HepG2 (cell line): ENCODE measurements around the gene KRTCAP2. TPM values are rescaled to one million over a fixed set of nuclear protein-coding genes. Genes with fewer than 3 reads are reported as not detected.
A peak's percentile ranks its signal among the peaks of the same experiment; 100 is the strongest.

Source experiments
- AGO1 ChIP-seq: fragments of 200-400 bp; formaldehyde crosslinking; IDR thresholded peaks from 2 replicates; pipeline ENCODE4 v1.6.1; 2017; ENCODE audit warnings: mild to moderate bottlenecking, low read depth, low read length, moderate library complexity; ENCODE audit not compliant: poor library complexity, severe bottlenecking
- EP300 ChIP-seq, 3 experiments: sonication (generic) in 1 of 3; formaldehyde crosslinking in 1 of 3; IDR thresholded peaks; 2 replicates each; pipeline versions ENCODE4 v1.5.1 to v1.6.1; 2011 to 2020; ENCODE audit warnings: low read depth in 2 of 3, low read length in 2 of 3, borderline replicate concordance in 1 of 3, improper control_type of control experiment in 1 of 3, mild to moderate bottlenecking in 1 of 3, missing genetic modification reagents in 1 of 3, moderate library complexity in 1 of 3
- ESRRA ChIP-seq: sonication (generic); formaldehyde crosslinking; IDR thresholded peaks from 2 replicates; pipeline ENCODE4 v1.5.1; 2020; ENCODE audit warnings: mild to moderate bottlenecking, low read depth, missing genetic modification reagents
- FOXJ3 ChIP-seq: sonication (generic); formaldehyde crosslinking; IDR thresholded peaks from 2 replicates; pipeline ENCODE4 v1.4.0; 2020; ENCODE audit warnings: missing genetic modification reagents, mild to moderate bottlenecking, borderline replicate concordance
- FOXP1 ChIP-seq, 2 experiments: fragments of 450-650 bp in 1 of 2; IDR thresholded peaks; 2 replicates each; pipeline ENCODE4 v1.6.1; 2017 to 2018; ENCODE audit warnings: antibody characterized with exemption in 1 of 2
- GATAD2A ChIP-seq: IDR thresholded peaks from 2 replicates; pipeline ENCODE4 v1.6.1; 2016
- MEF2D ChIP-seq: sonication (generic); formaldehyde crosslinking; IDR thresholded peaks from 2 replicates; pipeline ENCODE4 v1.5.1; 2020; ENCODE audit warnings: mild to moderate bottlenecking, missing genetic modification reagents
- MTF2 ChIP-seq: sonication (generic); formaldehyde crosslinking; IDR thresholded peaks from 2 replicates; pipeline ENCODE4 v1.5.0; 2020; ENCODE audit warnings: missing genetic modification reagents, borderline replicate concordance
- MXD4 ChIP-seq: IDR thresholded peaks from 2 replicates; pipeline ENCODE4 v1.6.1; 2016; ENCODE audit warnings: mild to moderate bottlenecking, missing biosample characterization, missing genetic modification reagents
- NCOA2 ChIP-seq: sonication (generic); formaldehyde crosslinking; IDR thresholded peaks from 2 replicates; pipeline ENCODE4 v1.8.0; 2022; ENCODE audit warnings: inconsistent platforms
- PITX1 ChIP-seq: sonication (generic); formaldehyde crosslinking; IDR thresholded peaks from 2 replicates; pipeline ENCODE4 v1.5.1; 2020; ENCODE audit warnings: mild to moderate bottlenecking, missing genetic modification reagents
- SKI ChIP-seq: fragments of 450-650 bp; IDR thresholded peaks from one replicate; pipeline ENCODE4 v1.6.1; 2018; ENCODE audit warnings: mild to moderate bottlenecking; ENCODE audit not compliant: partially characterized antibody
- TARDBP ChIP-seq: sonication (generic); formaldehyde crosslinking; IDR thresholded peaks from 2 replicates; pipeline ENCODE4 v1.8.0; 2022; ENCODE audit warnings: mild to moderate bottlenecking, missing genetic modification reagents
- USF2 ChIP-seq, 2 experiments: sonication (generic) in 1 of 2; formaldehyde crosslinking in 1 of 2; IDR thresholded peaks; 2 replicates each; pipeline versions ENCODE4 v1.5.1 to v1.6.1; 2011 to 2020; ENCODE audit warnings: borderline replicate concordance in 1 of 2, low read depth in 1 of 2, low read length in 1 of 2, mild to moderate bottlenecking in 1 of 2, missing genetic modification reagents in 1 of 2, moderate library complexity in 1 of 2
- ZBTB8A ChIP-seq: sonication (generic); formaldehyde crosslinking; IDR thresholded peaks from 2 replicates; pipeline ENCODE4 v1.4.0; 2020; ENCODE audit warnings: mild to moderate bottlenecking, low read depth, missing genetic modification reagents, borderline replicate concordance
- ZMYM3 ChIP-seq: sonication (generic); formaldehyde crosslinking; IDR thresholded peaks from 2 replicates; pipeline ENCODE4 v1.5.1; 2020; ENCODE audit warnings: mild to moderate bottlenecking, missing genetic modification reagents
- ZNF331 ChIP-seq: sonication (generic); formaldehyde crosslinking; IDR thresholded peaks from 2 replicates; pipeline ENCODE4 v1.4.0; 2020; ENCODE audit warnings: missing genetic modification reagents
- ZNF432 ChIP-seq: sonication (generic); formaldehyde crosslinking; IDR thresholded peaks from 2 replicates; pipeline ENCODE4 v1.5.0; 2020; ENCODE audit warnings: missing genetic modification reagents, mild to moderate bottlenecking, borderline replicate concordance
- ZNF609 ChIP-seq: sonication (generic); formaldehyde crosslinking; IDR thresholded peaks from 2 replicates; pipeline ENCODE4 v1.4.0; 2020; ENCODE audit warnings: mild to moderate bottlenecking, missing genetic modification reagents, borderline replicate concordance
- ZNF614 ChIP-seq: IDR thresholded peaks from 2 replicates; pipeline ENCODE4 v1.6.1; 2018; ENCODE audit warnings: missing biosample characterization, missing genetic modification reagents, inconsistent platforms, borderline replicate concordance
- ZNF775 ChIP-seq: sonication (generic); formaldehyde crosslinking; IDR thresholded peaks from 2 replicates; pipeline ENCODE4 v1.4.0; 2020; ENCODE audit warnings: missing genetic modification reagents, mild to moderate bottlenecking, moderate library complexity, borderline replicate concordance
- ZNF878 ChIP-seq: sonication (generic); formaldehyde crosslinking; IDR thresholded peaks from 2 replicates; pipeline ENCODE4 v1.8.1; 2023; ENCODE audit warnings: mild to moderate bottlenecking, missing genetic modification reagents, moderate library complexity
- polyA plus RNA-seq, 8 experiments: library from polyadenylated mRNA; depleted of rRNA in 3 of 8; stranded (reverse) in 7 of 8; unstranded in 1 of 8; fragments of >200 nt; fragmentation: Illumina TruSeq in 4 of 8; extraction: Trizol in 4 of 8; gene quantifications; 2 replicates each; pipeline versions ENCODE4 v1.2.1 to v1.2.3, GENCODE V29; 2011 to 2016; ENCODE audit warnings: low read depth in 4 of 8, missing spikeins in 1 of 8, mixed read lengths in 1 of 8; ENCODE audit not compliant: insufficient read depth in 1 of 8
- total RNA-seq, 5 experiments: library from RNA; depleted of rRNA; stranded (reverse); fragments of >200 nt; fragmentation: Illumina TruSeq; extraction: Trizol; gene quantifications; 2 replicates each; pipeline ENCODE4 v1.2.3, GENCODE V29; 2016; ENCODE audit warnings: low read depth in 1 of 5

Gene KRTCAP2
- total and polyA plus RNA-seq, 2 of the 13 experiments (the other 11 are each of a cell fraction or from before 2014, with no cell fraction given) = 77.3 to 79.4 TPM

- TF ChIP-seq GATAD2A (CRISPR knock-in tag) (peak; percentile 82), EP300 (IDR thresholded peaks at IDR 0.05; ENCODE audit: low read depth in 2 of 2, low read length in 2 of 2) (peak in 1 of 2 experiments; percentile 80; a peak in 2 of 4 replicates), EP300 (CRISPR knock-in tag; IDR thresholded peaks at IDR 0.05; ENCODE audit: borderline replicate concordance) (peak; percentile 83), AGO1 (peak; percentile 22), NCOA2 (peak; percentile 78), FOXP1 (IDR thresholded peaks at IDR 0.05) (no peak), FOXP1 (CRISPR knock-in tag; IDR thresholded peaks at IDR 0.05) (peak; percentile 97), ZNF878 (CRISPR knock-in tag) (peak; percentile 30; the same call in 1 of the 2 replicates), ZMYM3 (CRISPR knock-in tag) (peak; percentile 67), ZNF331 (peak; percentile 48; the same call in 1 of the 2 replicates), ZBTB8A (CRISPR knock-in tag) (peak; percentile 67; the same call in 1 of the 2 replicates), SKI (peak; percentile 45), PITX1 (CRISPR knock-in tag) (peak; percentile 68; the same call in 1 of the 2 replicates), MTF2 (no peak), ZNF432 (no peak), USF2 (IDR thresholded peaks at IDR 0.05; ENCODE audit: low read depth, low read length) (no peak), USF2 (CRISPR knock-in tag; IDR thresholded peaks at IDR 0.05; ENCODE audit: borderline replicate concordance) (no peak), FOXJ3 (CRISPR knock-in tag) (0 out of 2 replicates have a peak, but pooled peaks have one; percentile 23), MXD4 (CRISPR knock-in tag) (no peak), MEF2D (CRISPR knock-in tag) (peak; percentile 68; the same call in 1 of the 2 replicates), ZNF775 (CRISPR knock-in tag) (peak; percentile 50; the same call in 1 of the 2 replicates), TARDBP (CRISPR knock-in tag) (0 out of 2 replicates have a peak, but pooled peaks have one; percentile 21), ZNF609 (peak; percentile 92), ESRRA (peak; percentile 80; the same call in 1 of the 2 replicates), ZNF614 (CRISPR knock-in tag) (no peak)
Observed at GRCh38 chr1:155128755-155129473, 44.2 kb downstream of the KRTCAP2 start (continued).
